Gastrocnemius medialis (tissue), 4 donors: ENCODE results near the gene NRDC. TPM values are rescaled to one million over a fixed set of nuclear protein-coding genes. Genes with fewer than 3 reads are reported as not detected.
A peak's percentile ranks its signal among the peaks of the same experiment; 100 is the strongest.

Source experiments
- ATAC-seq, 2 donors: fragments of 150-250 bp; one replicate each; pipeline ENCODE4 v1.9.1; 2016
- DNase-seq, 2 donors: peaks; one replicate each; pipeline ENCODE4 v3.0.0-alpha.2; 2019
- H3K27ac ChIP-seq, 4 donors: fragments of 200-600 bp; sonication (generic); 1 replicate in 1 of 4; 2 replicates in 3 of 4; pipeline ENCODE4 v1.5.1; 2016 to 2018; ENCODE audit warnings: mild to moderate bottlenecking in 2 of 4, moderate library complexity in 1 of 4
- H3K27me3 ChIP-seq, 3 donors: fragments of 200-600 bp; sonication (generic) in 2 of 3; 1 replicate in 1 of 3; 2 replicates in 2 of 3; pipeline versions ENCODE4 v1.5.1 to v1.6.0; 2016 to 2019; ENCODE audit warnings: mild to moderate bottlenecking in 1 of 3, moderate library complexity in 1 of 3
- H3K36me3 ChIP-seq, 2 donors: fragments of 200-600 bp; sonication (generic) in 1 of 2; one replicate each; pipeline ENCODE4 v1.5.1; 2017 to 2018
- H3K4me1 ChIP-seq, 2 donors: fragments of 200-600 bp; sonication (generic) in 1 of 2; one replicate each; pipeline ENCODE4 v1.5.1; 2016 to 2017; ENCODE audit warnings: mild to moderate bottlenecking in 2 of 2
- H3K4me3 ChIP-seq, 4 donors: fragments of 200-600 bp; sonication (generic) in 3 of 4; 1 replicate in 1 of 4; 2 replicates in 3 of 4; pipeline ENCODE4 v1.5.1; 2016 to 2019; ENCODE audit warnings: mild to moderate bottlenecking in 2 of 4
- H3K9me3 ChIP-seq, 3 donors: fragments of 200-600 bp; sonication (generic) in 2 of 3; 1 replicate in 1 of 3; 2 replicates in 2 of 3; pipeline ENCODE4 v1.5.1; 2016 to 2019
- POLR2A ChIP-seq, 2 donors: fragments of 450-650 bp; IDR thresholded peaks; one replicate each; pipeline ENCODE4 v1.6.1; 2017; ENCODE audit warnings: antibody characterized with exemption in 2 of 2, mild to moderate bottlenecking in 2 of 2, moderate library complexity in 2 of 2
- in situ Hi-C, 4 donors: fragments of 200-750 bp; cut with MboI; loops; one replicate each; pipeline versions ENCODE4 v1.15.0 to v1.8.0; 2017; ENCODE audit warnings: low sequenced_read_pairs in 4 of 4
- intact Hi-C: fragments of 100-400 bp; cut with DNase I; formaldehyde crosslinking; loops from one replicate; pipeline ENCODE4 v1.15.1; 2023; ENCODE audit warnings: low total_unique reads
- total RNA-seq, 4 donors: library from RNA; depleted of rRNA; stranded (reverse); fragments of >200 nt; gene quantifications; one replicate each; pipeline versions ENCODE4 v1.1.0 to v1.2.3, GENCODE V29; 2016
- TF ChIP-seq, protein P1 (sequence below), 5 experiments: fragments of 450-650 bp in 3 of 5; fragments of 200-600 bp in 2 of 5; sonication (generic) in 2 of 5; IDR thresholded peaks in 4 of 5; conservative IDR thresholded peaks in 1 of 5; 1 replicate in 4 of 5; 2 replicates in 1 of 5; pipeline ENCODE4 v1.5.1; 2016 to 2019; ENCODE audit warnings: antibody characterized with exemption in 5 of 5, mild to moderate bottlenecking in 3 of 5, moderate library complexity in 3 of 5

NRDC gene
- total RNA-seq, 4 donors from 2014 or later, result 180 to 270 (median 239) TPM

GRCh38 chr1:51851882-51852396 is 26.6 kb downstream of the NRDC start:
- H3K9me3 ChIP-seq, result no peaks in the 10 kb centered on the region
- no peaks in the 10 kb centered on the region for H3K27me3 ChIP-seq
- no peak for TF ChIP-seq POLR2A (IDR thresholded peaks at IDR 0.05)
- TF ChIP-seq, protein P1, sequence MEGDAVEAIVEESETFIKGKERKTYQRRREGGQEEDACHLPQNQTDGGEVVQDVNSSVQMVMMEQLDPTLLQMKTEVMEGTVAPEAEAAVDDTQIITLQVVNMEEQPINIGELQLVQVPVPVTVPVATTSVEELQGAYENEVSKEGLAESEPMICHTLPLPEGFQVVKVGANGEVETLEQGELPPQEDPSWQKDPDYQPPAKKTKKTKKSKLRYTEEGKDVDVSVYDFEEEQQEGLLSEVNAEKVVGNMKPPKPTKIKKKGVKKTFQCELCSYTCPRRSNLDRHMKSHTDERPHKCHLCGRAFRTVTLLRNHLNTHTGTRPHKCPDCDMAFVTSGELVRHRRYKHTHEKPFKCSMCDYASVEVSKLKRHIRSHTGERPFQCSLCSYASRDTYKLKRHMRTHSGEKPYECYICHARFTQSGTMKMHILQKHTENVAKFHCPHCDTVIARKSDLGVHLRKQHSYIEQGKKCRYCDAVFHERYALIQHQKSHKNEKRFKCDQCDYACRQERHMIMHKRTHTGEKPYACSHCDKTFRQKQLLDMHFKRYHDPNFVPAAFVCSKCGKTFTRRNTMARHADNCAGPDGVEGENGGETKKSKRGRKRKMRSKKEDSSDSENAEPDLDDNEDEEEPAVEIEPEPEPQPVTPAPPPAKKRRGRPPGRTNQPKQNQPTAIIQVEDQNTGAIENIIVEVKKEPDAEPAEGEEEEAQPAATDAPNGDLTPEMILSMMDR (IDR thresholded peaks at IDR 0.05 in 4 of 5, conservative IDR thresholded peaks at IDR 0.05 in 1 of 5), result no peak
- peaks cover 16 to 23% of the 10 kb centered on the region in 2 donors for H3K4me1 ChIP-seq
- ATAC-seq, result no peak
- DNase-seq, result no peak
- no peak overlapping the region for H3K4me3 ChIP-seq
- peak overlapping the region in 3 of 4 donors; percentile 59 to 71 (median 62) for H3K27ac ChIP-seq
- no peaks in the 10 kb centered on the region for H3K36me3 ChIP-seq
- in situ Hi-C loops (no loop called here), intact Hi-C loops (no loop called here)

DNA sequence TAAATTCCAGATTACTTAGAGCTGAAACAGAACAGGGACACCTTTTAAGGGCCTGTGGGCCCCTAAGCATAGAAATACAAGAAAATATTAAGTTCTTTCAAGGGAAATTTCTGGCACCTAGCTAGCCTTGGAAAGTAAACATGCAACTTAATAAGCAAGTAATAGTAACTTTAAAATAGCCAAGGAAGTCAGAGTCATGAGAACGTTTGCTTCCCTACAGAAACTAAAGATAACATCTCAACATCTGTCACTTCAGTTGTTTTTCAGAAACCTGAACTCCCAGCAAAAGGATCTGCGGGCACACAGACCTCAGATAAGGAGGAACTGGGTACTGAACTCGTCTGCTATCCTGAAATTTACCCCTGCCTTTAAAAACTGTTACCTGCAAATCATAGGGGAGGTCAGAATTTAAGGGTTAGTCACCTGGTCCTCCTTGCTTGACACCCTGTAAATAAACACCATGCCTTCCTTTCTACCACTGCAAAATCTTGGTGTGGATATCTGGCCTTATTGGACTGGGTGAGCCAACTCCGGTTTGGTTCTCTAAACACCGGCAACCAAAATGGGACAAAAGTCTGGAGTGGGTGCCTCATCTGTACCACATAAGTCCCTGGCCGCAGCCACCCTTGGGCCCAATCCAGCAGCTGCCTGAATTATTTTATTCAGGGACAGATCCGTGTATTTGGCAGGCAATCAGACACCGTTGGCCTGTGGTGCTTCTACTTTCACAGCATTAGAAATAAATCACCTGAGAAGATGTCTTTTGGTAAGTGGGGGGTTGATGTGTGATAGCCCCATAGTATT is 27.9 kb downstream of the NRDC start:
- DNase-seq, result peak in 1 of 2 donors; percentile 28
- no peak overlapping the region for H3K4me3 ChIP-seq
- no peaks in the 10 kb centered on the region for H3K36me3 ChIP-seq
- H3K9me3 ChIP-seq, result no peaks in the 10 kb centered on the region
- H3K4me1 ChIP-seq, result peaks cover 16 to 23% of the 10 kb centered on the region in 2 donors
- no peaks in the 10 kb centered on the region for H3K27me3 ChIP-seq
- H3K27ac ChIP-seq, result peak overlapping the region; percentile 59 to 71 (median 64)
- in situ Hi-C loops (no loop called here), intact Hi-C loops (no loop called here)
- TF ChIP-seq, protein P1 (IDR thresholded peaks at IDR 0.05 in 4 of 5, conservative IDR thresholded peaks at IDR 0.05 in 1 of 5), result no peak
- TF ChIP-seq POLR2A (IDR thresholded peaks at IDR 0.05), result no peak
- ATAC-seq, result peak; percentile 61 to 78

DNA sequence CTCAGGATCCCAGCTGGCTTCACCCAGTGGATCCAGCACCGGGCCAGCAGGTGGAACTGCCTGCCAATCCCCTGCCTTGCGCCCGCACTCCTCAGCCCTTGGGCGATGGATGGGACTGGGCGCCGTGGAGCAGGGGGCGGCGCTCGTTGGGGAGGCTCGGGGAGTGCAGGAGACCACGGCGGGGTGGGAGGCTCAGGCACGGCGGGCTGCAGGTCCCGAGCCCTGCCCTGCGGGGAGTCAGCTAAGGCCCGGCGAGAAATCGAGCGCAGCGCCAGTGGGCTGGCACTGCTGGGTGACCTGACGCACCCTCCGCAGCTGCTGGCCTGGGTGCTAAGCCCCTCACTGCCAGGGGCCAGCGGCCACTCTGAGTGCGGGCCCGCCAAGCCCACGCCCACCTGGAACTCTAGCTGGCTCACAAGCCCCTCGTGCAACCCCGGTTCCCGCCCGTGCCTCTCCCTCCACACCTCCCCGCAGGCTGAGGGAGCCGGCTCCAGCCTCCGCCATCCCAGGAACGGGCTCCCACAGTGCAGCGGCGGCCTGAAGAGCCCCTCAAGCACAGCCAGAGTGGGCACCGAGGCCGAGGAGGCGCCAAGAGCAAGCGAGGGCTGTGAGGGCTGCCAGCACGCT is 31.1 kb downstream of the NRDC start:
- ATAC-seq (no peak), DNase-seq (no peak)
- H3K27me3 ChIP-seq, result no peaks in the 10 kb centered on the region
- in situ Hi-C loops, result no loop called here
- H3K4me1 ChIP-seq, result peaks cover 16 to 24% of the 10 kb centered on the region in 2 donors
- no peak overlapping the region for H3K4me3 ChIP-seq
- no peaks in the 10 kb centered on the region for H3K9me3 ChIP-seq
- intact Hi-C loops, result no loop called here
- H3K27ac ChIP-seq, result no peak overlapping the region
- H3K36me3 ChIP-seq, result no peaks in the 10 kb centered on the region
- TF ChIP-seq, protein P1 (IDR thresholded peaks at IDR 0.05 in 4 of 5, conservative IDR thresholded peaks at IDR 0.05 in 1 of 5), result no peak

GRCh38 chr1:51843948-51844347 is 34.6 kb downstream of the NRDC start:
- H3K36me3 ChIP-seq, result peaks cover 0 to 11% of the 10 kb centered on the region in 2 donors
- in situ Hi-C loops, result no loop called here
- H3K27ac ChIP-seq, result no peak overlapping the region
- peaks cover 0 to 4% of the 10 kb centered on the region in 2 donors for H3K4me1 ChIP-seq
- ATAC-seq (no peak), DNase-seq (no peak)
- intact Hi-C loops, result no loop called here
- H3K27me3 ChIP-seq, result no peaks in the 10 kb centered on the region
- no peaks in the 10 kb centered on the region for H3K9me3 ChIP-seq
- H3K4me3 ChIP-seq, result no peak overlapping the region
- TF ChIP-seq POLR2A (IDR thresholded peaks at IDR 0.05), result no peak
- TF ChIP-seq, protein P1 (IDR thresholded peaks at IDR 0.05 in 4 of 5, conservative IDR thresholded peaks at IDR 0.05 in 1 of 5), result no peak
